Subcutaneous adipose tissue (tissue), 4 donors: Measurements from ENCODE around the gene TACC2. TPM values are rescaled to one million over a fixed set of nuclear protein-coding genes. Genes with fewer than 3 reads are reported as not detected.

ENCODE experiments used
- total RNA-seq, 4 donors: library from RNA; depleted of rRNA; stranded (reverse); fragments of >200 nt; gene quantifications; one replicate each; pipeline ENCODE4 v1.1.0, GENCODE V29; 2016
- TF ChIP-seq, protein P1 (sequence below): fragments of 450-650 bp; IDR thresholded peaks from one replicate; pipeline ENCODE4 v1.5.1; 2016; ENCODE audit warnings: low read depth, mild to moderate bottlenecking, control low read depth, antibody characterized with exemption, moderate library complexity

Gene TACC2
- total RNA-seq, 4 donors from 2014 or later, result 16.1 to 71.6 (median 23.3) TPM

DNA sequence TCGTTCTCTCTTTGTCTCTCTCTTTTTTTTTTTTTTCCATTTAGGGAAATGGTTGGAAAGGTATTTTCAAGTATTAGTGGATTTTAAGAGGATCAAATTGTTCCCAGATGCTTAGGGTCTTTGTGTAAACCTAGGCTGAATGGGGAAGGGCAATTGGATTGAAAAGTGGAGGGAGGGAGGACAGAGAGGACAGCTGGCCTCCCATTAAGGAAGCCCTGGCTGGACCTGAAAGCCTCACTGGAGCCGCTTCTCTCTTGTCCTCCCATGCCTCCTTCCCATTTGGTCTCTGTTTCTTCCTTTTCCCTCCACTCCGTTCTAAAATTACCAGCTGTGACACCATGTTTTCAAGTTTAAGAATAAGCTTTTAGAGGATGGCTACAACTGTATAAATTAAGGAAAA, 104.1 kb downstream of the TACC2 start:
- TF ChIP-seq, protein P1, sequence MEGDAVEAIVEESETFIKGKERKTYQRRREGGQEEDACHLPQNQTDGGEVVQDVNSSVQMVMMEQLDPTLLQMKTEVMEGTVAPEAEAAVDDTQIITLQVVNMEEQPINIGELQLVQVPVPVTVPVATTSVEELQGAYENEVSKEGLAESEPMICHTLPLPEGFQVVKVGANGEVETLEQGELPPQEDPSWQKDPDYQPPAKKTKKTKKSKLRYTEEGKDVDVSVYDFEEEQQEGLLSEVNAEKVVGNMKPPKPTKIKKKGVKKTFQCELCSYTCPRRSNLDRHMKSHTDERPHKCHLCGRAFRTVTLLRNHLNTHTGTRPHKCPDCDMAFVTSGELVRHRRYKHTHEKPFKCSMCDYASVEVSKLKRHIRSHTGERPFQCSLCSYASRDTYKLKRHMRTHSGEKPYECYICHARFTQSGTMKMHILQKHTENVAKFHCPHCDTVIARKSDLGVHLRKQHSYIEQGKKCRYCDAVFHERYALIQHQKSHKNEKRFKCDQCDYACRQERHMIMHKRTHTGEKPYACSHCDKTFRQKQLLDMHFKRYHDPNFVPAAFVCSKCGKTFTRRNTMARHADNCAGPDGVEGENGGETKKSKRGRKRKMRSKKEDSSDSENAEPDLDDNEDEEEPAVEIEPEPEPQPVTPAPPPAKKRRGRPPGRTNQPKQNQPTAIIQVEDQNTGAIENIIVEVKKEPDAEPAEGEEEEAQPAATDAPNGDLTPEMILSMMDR, result no peak

DNA sequence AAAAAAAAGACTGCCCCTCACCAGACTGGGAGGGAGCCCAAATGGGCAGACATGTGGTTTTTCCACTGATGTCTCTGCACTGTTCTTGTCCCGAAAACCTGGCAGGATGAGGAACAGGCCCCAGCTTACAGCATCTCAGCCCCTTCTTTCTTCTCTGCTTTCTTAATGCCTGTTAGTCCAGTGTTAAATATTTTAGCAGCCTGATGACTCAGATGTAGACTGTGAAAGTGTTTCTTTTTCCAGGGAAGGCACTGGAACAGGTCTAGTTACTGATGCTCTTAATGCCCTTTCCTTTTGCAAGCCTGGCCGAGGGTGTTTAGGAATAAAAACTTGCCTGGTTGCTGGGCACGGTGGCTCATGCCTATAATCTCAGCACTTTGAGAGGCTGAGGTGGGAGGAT, 107.7 kb downstream of the TACC2 start:
- TF ChIP-seq, protein P1, result no peak

DNA sequence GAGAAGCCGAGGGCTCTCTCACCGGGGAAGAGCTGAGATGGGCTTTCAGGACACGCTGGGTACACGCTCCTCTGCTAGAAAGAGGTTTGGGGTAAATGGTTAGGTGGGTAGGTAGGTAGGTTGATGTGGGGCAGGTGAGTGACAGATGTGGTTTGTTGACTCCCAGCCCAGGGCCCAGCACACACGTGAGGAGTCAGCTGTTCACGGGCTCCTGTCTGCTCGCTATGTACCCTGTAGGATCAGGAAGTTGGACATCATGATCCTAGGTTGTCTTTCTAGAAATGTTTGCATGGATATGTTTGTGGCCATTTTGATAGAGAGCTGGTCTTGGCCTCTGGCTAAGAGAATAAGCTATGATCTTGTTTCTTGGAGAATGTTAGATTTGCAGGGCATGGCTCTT, 109.0 kb downstream of the TACC2 start:
- TF ChIP-seq, protein P1, result no peak

DNA sequence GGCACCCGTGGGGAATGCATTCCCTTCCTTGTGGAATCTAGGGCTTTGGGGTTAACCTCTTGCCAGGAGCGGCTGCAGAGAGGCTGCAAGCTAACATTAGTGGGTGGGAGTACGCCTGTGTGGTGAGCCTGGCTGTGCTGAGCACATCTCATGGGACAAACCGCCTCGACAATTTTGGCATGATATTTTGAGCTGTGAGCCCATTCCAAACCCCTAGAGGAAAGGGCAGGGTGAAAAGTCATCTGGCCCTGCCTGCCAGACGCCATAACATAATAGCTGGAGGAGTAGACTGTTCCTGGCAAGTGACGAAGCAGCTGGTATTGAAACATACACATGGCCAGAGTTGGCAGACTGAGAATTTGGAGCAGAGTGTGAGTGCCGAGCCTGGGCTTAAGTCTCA, 110.0 kb downstream of the TACC2 start:
- TF ChIP-seq, protein P1, result no peak

DNA sequence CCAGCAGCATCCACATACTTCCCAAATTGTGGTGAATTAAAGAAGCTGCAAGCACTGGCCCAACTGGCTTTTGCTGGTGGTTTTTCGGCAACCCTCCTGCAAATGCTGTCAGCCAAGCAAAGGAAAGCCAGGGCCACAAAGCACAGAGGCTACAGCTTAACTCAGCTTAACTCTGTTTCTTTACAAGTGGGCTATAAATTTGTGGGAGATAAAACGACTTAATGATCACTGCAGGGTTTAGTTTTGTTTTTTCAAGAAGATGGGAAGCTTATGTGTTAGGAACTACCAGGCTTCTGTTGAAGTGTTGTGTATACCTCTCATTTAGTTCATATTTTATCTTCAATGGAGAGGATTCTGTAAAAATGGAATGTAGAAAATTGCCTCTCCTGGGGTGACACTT, 110.6 kb downstream of the TACC2 start:
- TF ChIP-seq, protein P1, result no peak

DNA sequence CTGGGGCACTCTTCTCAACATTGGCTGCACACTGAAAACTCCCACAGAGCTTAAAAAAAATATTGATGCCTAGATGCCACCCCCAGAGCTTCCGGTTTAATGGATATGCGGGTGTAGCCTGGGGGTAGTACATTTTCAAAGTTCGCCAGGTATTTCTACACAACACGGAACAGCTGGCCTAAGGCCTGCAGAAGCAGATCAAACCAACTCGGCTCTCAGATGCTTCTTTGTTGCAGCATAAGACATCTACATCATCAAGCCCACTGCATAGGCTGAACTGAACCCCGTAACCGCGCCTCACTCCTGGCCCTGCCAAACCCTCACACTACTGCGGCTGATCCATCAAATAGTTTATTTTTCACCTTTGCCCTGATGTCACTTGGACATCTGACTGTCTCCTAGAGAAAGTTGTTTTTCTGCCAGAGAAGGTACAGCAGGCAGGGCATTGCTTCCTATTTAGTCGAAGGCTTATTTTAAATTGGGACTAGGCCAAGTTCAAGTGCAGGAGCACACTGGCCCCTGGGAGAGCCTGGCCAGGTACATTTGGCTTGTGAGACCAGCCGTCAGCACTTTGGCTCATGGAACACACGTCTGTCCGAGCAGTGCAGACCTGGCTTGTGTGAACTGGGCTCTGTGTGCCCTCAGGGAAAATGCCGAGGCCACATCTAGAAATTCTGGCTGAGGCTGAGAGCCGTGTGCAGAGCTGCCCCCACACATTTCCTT, 113.3 kb downstream of the TACC2 start:
- TF ChIP-seq, protein P1, result no peak

DNA sequence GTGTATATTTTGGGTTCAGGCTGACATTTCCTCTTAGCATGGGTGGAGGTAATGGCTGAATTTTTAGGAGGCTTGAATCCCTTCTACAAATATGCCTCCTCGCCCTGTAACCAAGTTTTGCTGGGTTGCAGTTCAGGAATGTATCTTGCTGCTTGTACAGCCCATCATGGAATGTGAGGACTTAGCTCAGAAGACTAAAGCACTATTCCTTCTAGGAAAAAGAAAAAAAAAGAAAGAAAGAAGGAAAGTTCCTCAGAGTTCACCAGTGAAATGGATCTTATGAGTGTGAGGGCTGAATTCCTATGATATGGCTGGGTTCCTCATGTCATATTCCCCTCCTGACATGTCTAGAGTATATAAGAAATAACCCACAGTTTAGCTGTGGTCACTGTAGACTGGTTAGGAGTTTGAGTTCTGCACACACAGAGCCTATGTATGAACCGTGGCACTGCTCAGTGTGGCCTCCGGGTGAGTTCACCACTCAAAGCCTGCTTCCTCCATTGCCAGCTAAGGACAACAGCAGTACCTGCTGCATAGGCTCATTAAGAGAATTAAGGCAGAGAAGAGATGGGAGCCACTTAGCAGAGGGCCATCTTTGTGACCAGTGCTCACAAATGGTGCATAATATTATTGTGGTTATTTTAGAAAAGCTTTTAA, 114.0 kb downstream of the TACC2 start:
- TF ChIP-seq, protein P1, result no peak
